Activated CD4-positive, alpha-beta memory T cell treated with anti-CD3 and anti-CD28 coated beads for 36 hours (primary cell): ENCODE results near the gene NXN. TPM values are rescaled to one million over a fixed set of nuclear protein-coding genes. Genes with fewer than 3 reads are reported as not detected.
"Not testable (repeated sequence)": the region's sequence is repeated elsewhere in the genome, so short reads cannot be mapped to it uniquely, and the experiment has no call there.

Experiments
- CTCF ChIA-PET: fragments of 350-600 bp; sonication (Branson Sonifier 250); formaldehyde crosslinking; loops from one replicate; lab custom pipeline; 2021; ENCODE audit warnings: antibody characterized with exemption, inconsistent platforms; lab: Charles Lee
- POLR2A ChIA-PET: fragments of 350-600 bp; sonication (Branson Sonifier 250); formaldehyde crosslinking; loops from one replicate; lab custom pipeline; 2021; ENCODE audit warnings: antibody characterized with exemption; lab: Charles Lee
- DNase-seq: peaks from one replicate; pipeline ENCODE4 v3.0.0-alpha.2; 2020
- H3K27ac Mint-ChIP-seq: one replicate; pipeline ENCODE4 v1.8.0; 2021; ENCODE audit warnings: mixed read lengths
- H3K27me3 Mint-ChIP-seq: one replicate; pipeline ENCODE4 v1.8.0; 2021; ENCODE audit warnings: mixed read lengths
- H3K36me3 Mint-ChIP-seq: one replicate; pipeline ENCODE4 v1.8.0; 2021; ENCODE audit warnings: mixed read lengths
- H3K4me1 Mint-ChIP-seq: one replicate; pipeline ENCODE4 v1.8.0; 2021; ENCODE audit warnings: low read depth, mixed read lengths
- H3K4me3 Mint-ChIP-seq: one replicate; pipeline ENCODE4 v1.8.0; 2021; ENCODE audit warnings: mild to moderate bottlenecking, mixed read lengths
- H3K9me3 Mint-ChIP-seq: one replicate; pipeline ENCODE4 v1.8.0; 2021; ENCODE audit warnings: mixed read lengths
- intact Hi-C: fragments of 100-400 bp; cut with micrococcal nuclease; formaldehyde crosslinking; loops from one replicate; pipeline ENCODE4 v1.15.1; 2023
- total RNA-seq, 2 experiments: library from RNA; stranded (reverse); gene quantifications; one replicate each; pipeline ENCODE4 v1.2.3, GENCODE V29; 2021

NXN gene
- total RNA-seq, 2 experiments from 2014 or later, result 0.31 to 0.33 TPM

DNA sequence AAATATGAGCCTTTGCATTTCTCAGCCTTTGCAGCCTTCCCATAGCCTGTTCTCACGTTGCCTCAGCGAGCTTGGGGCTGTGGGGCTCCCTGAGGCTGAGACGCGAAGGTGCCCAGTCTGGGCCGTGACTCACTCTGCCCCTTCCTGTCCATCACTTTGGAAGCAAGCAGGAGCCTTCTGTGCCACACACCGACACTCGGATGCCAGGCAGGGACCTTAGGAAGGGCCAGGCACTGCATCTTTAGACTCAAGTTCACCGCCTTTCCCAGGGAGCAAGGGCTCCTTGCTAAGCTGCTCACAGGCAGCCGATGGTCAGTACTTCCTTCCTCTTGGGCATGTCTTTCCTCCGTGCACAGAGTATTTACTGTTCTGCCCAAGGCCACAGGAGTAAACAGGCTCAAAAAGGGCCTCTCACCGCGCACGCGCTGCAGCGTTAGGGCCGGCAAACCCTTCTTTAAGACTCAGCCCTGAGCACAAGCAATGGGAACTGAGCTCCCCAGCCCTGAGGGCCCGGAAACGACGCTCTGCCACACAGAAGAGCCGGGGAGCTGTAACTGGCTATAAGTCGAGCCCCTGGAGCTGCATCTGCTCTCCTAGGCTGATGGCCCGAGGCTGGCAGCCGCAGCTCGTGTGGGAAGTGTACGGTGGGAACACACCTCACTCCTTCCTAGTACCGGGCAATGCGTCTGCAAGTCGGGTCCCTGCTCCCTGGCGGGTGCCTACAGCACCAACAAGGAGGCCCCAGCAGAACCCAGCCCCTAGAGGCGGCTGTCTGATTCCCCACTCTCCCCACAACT, 24.6 kb upstream of the NXN start:
- ChIA-PET POLR2A (no interaction called here), CTCF (interaction anchor here (0.6 to 0.8 kb wide), 2 partner anchors 51 to 55 kb away, joined by 3 read pairs; no protein-coding TSS in a partner anchor)
- Mint-ChIP-seq H3K27ac (no peak overlapping the region), H3K4me1 (peaks cover 9% of the 10 kb centered on the region), H3K9me3 (no peaks in the 10 kb centered on the region), H3K27me3 (no peaks in the 10 kb centered on the region), H3K36me3 (peaks cover 27% of the 10 kb centered on the region), H3K4me3 (no peak overlapping the region)
- intact Hi-C loops, result no loop called here
- DNase-seq, result no peak

- peaks cover 15% of the 10 kb centered on the region for H3K4me1 Mint-ChIP-seq
- intact Hi-C loops, result no loop called here
- no peak overlapping the region for H3K4me3 Mint-ChIP-seq
- ChIA-PET POLR2A (no interaction called here), CTCF (interaction anchor here (0.6 to 0.8 kb wide), 2 partner anchors 52 to 55 kb away, joined by 3 read pairs; no protein-coding TSS in a partner anchor)
- no peaks in the 10 kb centered on the region for H3K27me3 Mint-ChIP-seq
- DNase-seq, result no peak
- H3K36me3 Mint-ChIP-seq, result peaks cover 27% of the 10 kb centered on the region
- H3K27ac Mint-ChIP-seq, result no peak overlapping the region
- no peaks in the 10 kb centered on the region for H3K9me3 Mint-ChIP-seq
Observed at GRCh38 chr17:1003633-1003971, 24.0 kb upstream of the NXN start.

GRCh38 chr17:1002771-1003555, 23.4 kb upstream of the NXN start:
- DNase-seq, result no peak
- H3K9me3 Mint-ChIP-seq, result no peaks in the 10 kb centered on the region
- intact Hi-C loops, result no loop called here
- H3K27ac Mint-ChIP-seq, result no peak overlapping the region
- H3K27me3 Mint-ChIP-seq, result no peaks in the 10 kb centered on the region
- H3K4me1 Mint-ChIP-seq, result peaks cover 21% of the 10 kb centered on the region
- ChIA-PET POLR2A (no interaction called here), CTCF (interaction anchor here (0.9 to 1.6 kb wide), 2 partner anchors 22 to 208 kb away, joined by 3 to 5 read pairs; no protein-coding TSS in a partner anchor)
- H3K36me3 Mint-ChIP-seq, result peaks cover 25% of the 10 kb centered on the region
- H3K4me3 Mint-ChIP-seq, result no peak overlapping the region

DNA sequence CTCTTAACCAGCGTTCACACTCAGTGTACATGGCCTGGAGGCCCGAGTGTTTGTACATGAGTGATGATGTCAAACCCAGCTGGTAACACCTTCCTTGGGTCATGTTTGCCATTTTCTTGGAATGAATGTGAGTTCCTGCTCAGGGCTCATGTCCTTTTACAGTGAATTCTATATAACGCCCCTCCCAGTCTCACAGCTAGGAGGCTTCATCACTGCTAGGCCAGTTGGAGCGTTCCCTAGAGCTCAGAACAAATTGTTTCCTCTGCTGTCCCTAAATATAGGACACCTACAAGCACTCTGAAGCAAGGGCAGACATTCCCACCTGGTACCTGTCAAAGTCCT, 22.8 kb upstream of the NXN start:
- peak overlapping the region; percentile 47 for H3K27ac Mint-ChIP-seq
- intact Hi-C loops, result no loop called here
- H3K27me3 Mint-ChIP-seq, result no peaks in the 10 kb centered on the region
- peaks cover 25% of the 10 kb centered on the region for H3K36me3 Mint-ChIP-seq
- H3K4me3 Mint-ChIP-seq, result no peak overlapping the region
- POLR2A ChIA-PET, result no interaction called here
- DNase-seq, result no peak
- peaks cover 24% of the 10 kb centered on the region for H3K4me1 Mint-ChIP-seq
- CTCF ChIA-PET, result interaction anchor here (0.9 to 1.6 kb wide), 2 partner anchors 22 to 208 kb away, joined by 3 to 5 read pairs; no protein-coding TSS in a partner anchor
- H3K9me3 Mint-ChIP-seq, result no peaks in the 10 kb centered on the region

- Mint-ChIP-seq H3K27me3 (no peaks in the 10 kb centered on the region), H3K4me1 (peaks cover 27% of the 10 kb centered on the region), H3K27ac (peak overlapping the region; percentile 47), H3K4me3 (no peak overlapping the region), H3K9me3 (no peaks in the 10 kb centered on the region), H3K36me3 (peaks cover 25% of the 10 kb centered on the region)
- CTCF ChIA-PET, result interaction anchor here (0.6 to 3.0 kb wide), 9 partner anchors 21 to 671 kb away, joined by 3 to 14 read pairs (median 4); no protein-coding TSS in a partner anchor
- intact Hi-C loops, result no loop called here
- POLR2A ChIA-PET, result no interaction called here
- no peak for DNase-seq
Observed at GRCh38 chr17:1001640-1002411, 22.2 kb upstream of the NXN start.

- Mint-ChIP-seq H3K27ac (peak overlapping the region; percentile 38), H3K4me1 (peaks cover 27% of the 10 kb centered on the region), H3K27me3 (no peaks in the 10 kb centered on the region), H3K4me3 (no peak overlapping the region), H3K9me3 (no peaks in the 10 kb centered on the region), H3K36me3 (peaks cover 25% of the 10 kb centered on the region)
- no peak for DNase-seq
- POLR2A ChIA-PET, result no interaction called here
- CTCF ChIA-PET, result interaction anchor here (0.6 to 3.0 kb wide), 8 partner anchors 20 to 670 kb away, joined by 3 to 14 read pairs (median 4); no protein-coding TSS in a partner anchor
- intact Hi-C loops, result no loop called here
Observed at GRCh38 chr17:1000597-1001461, 21.3 kb upstream of the NXN start.

- DNase-seq, result no peak
- intact Hi-C loops, result loop anchor here (5.0 kb wide), 3 partner anchors 121 to 586 kb away; a partner anchor contains a TSS
- peaks cover 27% of the 10 kb centered on the region for H3K4me1 Mint-ChIP-seq
- ChIA-PET CTCF (interaction anchor here (0.6 to 3.1 kb wide), 7 partner anchors 9 to 462 kb away, joined by 3 to 17 read pairs (median 10); partner anchors contain the start of genes GLOD4, MRM3 and NXN), POLR2A (interaction anchor here (1.0 kb wide), 1 partner anchor 17 kb away, joined by 3 read pairs; no protein-coding TSS in a partner anchor)
- peaks cover 21% of the 10 kb centered on the region for H3K36me3 Mint-ChIP-seq
- H3K27ac Mint-ChIP-seq, result peak overlapping the region; percentile 65
- peaks cover 20% of the 10 kb centered on the region for H3K9me3 Mint-ChIP-seq
- H3K27me3 Mint-ChIP-seq, result no peaks in the 10 kb centered on the region
- peak overlapping the region; percentile 92 for H3K4me3 Mint-ChIP-seq
Observed at GRCh38 chr17:998111-998510, 18.5 kb upstream of the NXN start.

DNA sequence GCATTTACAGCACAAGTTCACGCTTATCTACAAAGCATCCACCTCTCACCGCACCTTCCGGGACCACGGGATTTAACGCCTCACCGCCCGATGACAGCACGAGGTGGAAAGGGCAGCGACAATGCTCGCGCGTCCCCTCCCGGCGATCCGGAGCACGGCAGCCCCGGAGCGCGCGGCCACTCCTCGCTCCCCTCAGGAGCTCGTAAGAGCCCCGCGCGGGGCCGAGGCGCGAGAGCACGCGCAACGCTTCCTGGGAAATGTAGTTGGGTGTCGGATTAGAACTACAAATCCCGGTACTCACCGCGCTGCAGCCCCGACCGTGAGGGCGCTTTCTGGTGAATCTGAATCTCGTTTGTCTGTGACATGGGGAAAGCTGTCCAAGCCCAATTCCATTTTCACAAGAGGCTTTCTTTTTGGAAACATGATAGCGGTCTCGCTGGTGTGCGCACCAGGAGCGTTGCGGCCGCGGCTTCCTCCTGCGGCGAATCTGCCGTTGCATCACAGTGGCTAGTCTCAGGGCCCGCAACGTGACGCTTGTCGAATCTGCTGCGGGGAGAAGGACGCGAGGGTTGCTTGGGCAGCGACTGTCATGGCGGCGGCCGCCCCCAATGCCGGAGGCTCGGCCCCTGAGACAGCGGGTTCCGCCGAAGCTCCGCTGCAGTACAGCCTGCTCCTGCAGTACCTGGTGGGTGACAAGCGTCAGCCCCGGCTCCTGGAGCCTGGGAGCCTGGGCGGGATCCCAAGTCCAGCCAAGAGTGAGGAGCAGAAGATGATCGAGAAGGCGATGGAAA, 17.2 kb upstream of the NXN start, which contains the start of gene TIMM22:
TSS of gene TIMM22 (plus strand) at position 576 of the 791 bp plus-strand sequence. CDS start at position 590, 14 bp downstream.
- H3K9me3 Mint-ChIP-seq, result peaks cover 29% of the 10 kb centered on the region
- peak; percentile 96 for DNase-seq
- intact Hi-C loops, result loop anchor here (1.0 to 5.0 kb wide), 5 partner anchors 15 to 584 kb away; partner anchors contain the start of genes GLOD4 and MRM3
- ChIA-PET POLR2A (interaction anchor here (1.0 to 1.5 kb wide), 2 partner anchors 16 to 215 kb away, joined by 3 to 8 read pairs; partner anchors contain the start of genes GLOD4 and MRM3), CTCF (interaction anchor here (0.5 to 3.1 kb wide), 23 partner anchors 9 to 580 kb away, joined by 3 to 45 read pairs (median 4); partner anchors contain the start of genes GEMIN4, GLOD4, MRM3 and NXN)
- no peaks in the 10 kb centered on the region for H3K27me3 Mint-ChIP-seq
- H3K36me3 Mint-ChIP-seq, result peaks cover 14% of the 10 kb centered on the region
- peak within 1 kb of the TSS; percentile 92 for H3K4me3 Mint-ChIP-seq
- peak within 1 kb of the TSS; percentile 97 for H3K27ac Mint-ChIP-seq
- peaks cover 22% of the 10 kb centered on the region for H3K4me1 Mint-ChIP-seq

DNA sequence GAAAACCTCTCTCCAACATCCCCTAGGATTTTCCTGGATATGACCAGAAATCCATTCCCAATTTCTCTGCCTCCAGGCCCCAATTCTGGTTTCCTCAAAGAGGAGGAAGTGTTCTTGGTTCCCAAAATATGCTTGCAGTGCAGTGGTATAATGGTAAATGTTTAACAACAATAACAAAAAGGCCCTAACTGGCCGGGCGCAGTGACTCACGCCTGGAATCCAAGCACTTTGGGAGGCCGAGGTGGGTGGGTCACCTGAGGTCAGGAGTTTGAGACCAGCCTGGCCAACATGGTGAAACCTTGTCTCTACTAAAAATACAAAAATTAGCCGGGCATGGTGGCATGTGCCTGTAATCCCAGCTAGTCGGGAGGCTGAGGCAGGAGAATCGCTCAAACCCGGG, 15.7 kb upstream of the NXN start:
- H3K4me3 Mint-ChIP-seq, H3K36me3 Mint-ChIP-seq, H3K27me3 Mint-ChIP-seq, DNase-seq, POLR2A ChIA-PET, H3K27ac Mint-ChIP-seq: not testable (repeated sequence)
- intact Hi-C loops, result loop anchor here (5.0 kb wide), 3 partner anchors 118 to 583 kb away; a partner anchor contains a TSS
- H3K9me3 Mint-ChIP-seq, result peaks cover 29% of the 10 kb centered on the region
- H3K4me1 Mint-ChIP-seq, result peaks cover 22% of the 10 kb centered on the region
- CTCF ChIA-PET, result interaction anchor here (1.2 to 2.8 kb wide), 5 partner anchors 10 to 295 kb away, joined by 4 to 45 read pairs (median 9); partner anchors contain the start of genes GEMIN4 and NXN

- H3K36me3 Mint-ChIP-seq, result no peaks in the 10 kb centered on the region
- intact Hi-C loops, result no loop called here
- H3K4me1 Mint-ChIP-seq, result peaks cover 5% of the 10 kb centered on the region
- DNase-seq, result no peak
- ChIA-PET POLR2A (no interaction called here), CTCF (interaction anchor here (1.5 kb wide), 1 partner anchor 12 kb away, joined by 5 read pairs; no protein-coding TSS in a partner anchor)
- H3K27ac Mint-ChIP-seq, result no peak overlapping the region
- H3K4me3 Mint-ChIP-seq, result no peak overlapping the region
- H3K9me3 Mint-ChIP-seq, result peaks cover 29% of the 10 kb centered on the region
- H3K27me3 Mint-ChIP-seq, result no peaks in the 10 kb centered on the region
Observed at GRCh38 chr17:992933-993332, 13.4 kb upstream of the NXN start.
